ENCODE data around the gene HS6ST1. TPM values are rescaled to one million over a fixed set of nuclear protein-coding genes. Genes with fewer than 3 reads are reported as not detected.

Gene HS6ST1
- total and polyA plus RNA-seq, 7 experiments from 2014 or later, result 1.6 to 14.3 (median 11.3) TPM

Other genes with a start within 250 kb of the HS6ST1 start
- gene UGGT1, start 227.7 kb downstream of the HS6ST1 start, total RNA-seq, result 10 to 100 TPM; 38.1 to 75.6 (median 46.6) TPM
- 10 to 100 TPM; 11.6 to 16.8 TPM for gene UGGT1, start 227.7 kb downstream of the HS6ST1 start, polyA plus RNA-seq